Activated CD8-positive, alpha-beta T cell treated with anti-CD3 and anti-CD28 coated beads, Interleukin-2, amount 10 ng/mL, durations not matched to agents 7 days and 5 days (primary cell): ENCODE results near the gene RGS8. TPM values are rescaled to one million over a fixed set of nuclear protein-coding genes. Genes with fewer than 3 reads are reported as not detected.

Experiments
- ATAC-seq: fragments of 150-1000 bp; cut with Tn5 transposase; one replicate; pipeline ENCODE4 v1.10.0; 2021; ENCODE audit warnings: moderate library complexity
- CTCF ChIA-PET: fragments of 350-600 bp; sonication (Branson Sonifier 250); formaldehyde crosslinking; loops from one replicate; lab custom pipeline; 2021; ENCODE audit warnings: antibody characterized with exemption; lab: Charles Lee
- POLR2A ChIA-PET: fragments of 350-600 bp; sonication (Branson Sonifier 250); formaldehyde crosslinking; loops from one replicate; lab custom pipeline; 2021; ENCODE audit warnings: antibody characterized with exemption; lab: Charles Lee
- DNase-seq: peaks from one replicate; pipeline ENCODE4 v3.0.0-alpha.2; 2020
- H3K27ac Mint-ChIP-seq: one replicate; pipeline ENCODE4 v1.8.0; 2021; ENCODE audit warnings: mild to moderate bottlenecking, mixed read lengths
- H3K27me3 Mint-ChIP-seq: one replicate; pipeline ENCODE4 v1.8.0; 2021; ENCODE audit warnings: low read depth, mixed read lengths
- H3K36me3 Mint-ChIP-seq: one replicate; pipeline ENCODE4 v1.8.0; 2021; ENCODE audit warnings: low read depth, mixed read lengths
- H3K4me1 Mint-ChIP-seq: one replicate; pipeline ENCODE4 v1.8.0; 2021; ENCODE audit warnings: low read depth, mixed read lengths
- H3K4me3 Mint-ChIP-seq: one replicate; pipeline ENCODE4 v1.8.0; 2021; ENCODE audit warnings: mild to moderate bottlenecking, mixed read lengths
- H3K9me3 Mint-ChIP-seq: one replicate; pipeline ENCODE4 v1.8.0; 2022; ENCODE audit warnings: mixed read lengths; ENCODE audit not compliant: insufficient read depth
- total RNA-seq, 2 experiments: library from RNA; stranded (reverse); gene quantifications; one replicate each; pipeline ENCODE4 v1.2.3, GENCODE V29; 2021

Gene RGS8
- total RNA-seq, 2 experiments from 2014 or later = not detected

- Mint-ChIP-seq H3K36me3 (no peaks in the 10 kb centered on the region), H3K9me3 (no peaks in the 10 kb centered on the region), H3K27ac (no peak overlapping the region), H3K4me1 (peaks cover 23% of the 10 kb centered on the region), H3K27me3 (no peaks in the 10 kb centered on the region), H3K4me3 (no peak overlapping the region)
- CTCF ChIA-PET = interaction anchor here (0.9 to 2.9 kb wide), 8 partner anchors 11 to 118 kb away, joined by 3 to 11 read pairs (median 4); no protein-coding TSS in a partner anchor
- no peak for ATAC-seq
- no peak for DNase-seq
- POLR2A ChIA-PET = no interaction called here
These were observed 32.6 kb upstream of the RGS8 start for GRCh38 chr1:182716740-182717720.

GRCh38 chr1:182715531-182715930 is 31.1 kb upstream of the RGS8 start:
- DNase-seq (no peak), ATAC-seq (no peak)
- Mint-ChIP-seq H3K27ac (no peak overlapping the region), H3K27me3 (no peaks in the 10 kb centered on the region), H3K36me3 (no peaks in the 10 kb centered on the region), H3K4me1 (peaks cover 23% of the 10 kb centered on the region), H3K9me3 (no peaks in the 10 kb centered on the region), H3K4me3 (no peak overlapping the region)
- ChIA-PET CTCF (interaction anchor here (2.3 kb wide), 1 partner anchor 119 kb away, joined by 9 read pairs; no protein-coding TSS in a partner anchor), POLR2A (no interaction called here)

GRCh38 chr1:182714546-182714945 is 30.2 kb upstream of the RGS8 start:
- ChIA-PET CTCF (interaction anchor here (0.9 to 2.3 kb wide), 3 partner anchors 68 to 118 kb away, joined by 3 to 9 read pairs (median 6); no protein-coding TSS in a partner anchor), POLR2A (no interaction called here)
- Mint-ChIP-seq H3K9me3 (no peaks in the 10 kb centered on the region), H3K4me3 (no peak overlapping the region), H3K27me3 (no peaks in the 10 kb centered on the region), H3K4me1 (peaks cover 26% of the 10 kb centered on the region), H3K36me3 (no peaks in the 10 kb centered on the region), H3K27ac (no peak overlapping the region)
- no peak for DNase-seq
- ATAC-seq = no peak

- H3K27ac Mint-ChIP-seq = no peak overlapping the region
- H3K4me3 Mint-ChIP-seq = no peak overlapping the region
These were observed 29.6 kb upstream of the RGS8 start for GRCh38 chr1:182713939-182714338.

GRCh38 chr1:182713492-182713891 is 29.1 kb upstream of the RGS8 start:
- Mint-ChIP-seq H3K27ac (no peak overlapping the region), H3K27me3 (no peaks in the 10 kb centered on the region), H3K4me3 (no peak overlapping the region), H3K9me3 (no peaks in the 10 kb centered on the region), H3K4me1 (peaks cover 33% of the 10 kb centered on the region), H3K36me3 (no peaks in the 10 kb centered on the region)
- CTCF ChIA-PET = interaction anchor here (1.8 kb wide), 1 partner anchor 69 kb away, joined by 6 read pairs; no protein-coding TSS in a partner anchor
- no peak for DNase-seq
- ATAC-seq = no peak
- POLR2A ChIA-PET = no interaction called here

More at GRCh38 chr1:182713939-182714338, 29.6 kb upstream of the RGS8 start:
- ATAC-seq = no peak
- Mint-ChIP-seq H3K27me3 (no peaks in the 10 kb centered on the region), H3K36me3 (no peaks in the 10 kb centered on the region), H3K4me1 (peaks cover 32% of the 10 kb centered on the region), H3K9me3 (no peaks in the 10 kb centered on the region)
- no peak for DNase-seq
- CTCF ChIA-PET = interaction anchor here (0.9 to 2.3 kb wide), 3 partner anchors 69 to 118 kb away, joined by 3 to 9 read pairs (median 6); no protein-coding TSS in a partner anchor
- POLR2A ChIA-PET = no interaction called here

GRCh38 chr1:182709855-182710254 is 25.5 kb upstream of the RGS8 start:
- ChIA-PET CTCF (interaction anchor here (1.6 kb wide), 1 partner anchor 19 kb away, joined by 3 read pairs; no protein-coding TSS in a partner anchor), POLR2A (no interaction called here)
- H3K4me1 Mint-ChIP-seq = peaks cover 20% of the 10 kb centered on the region
- no peaks in the 10 kb centered on the region for H3K9me3 Mint-ChIP-seq
- ATAC-seq (no peak), DNase-seq (no peak)
- no peak overlapping the region for H3K4me3 Mint-ChIP-seq
- H3K27me3 Mint-ChIP-seq = peaks cover 4% of the 10 kb centered on the region
- no peak overlapping the region for H3K27ac Mint-ChIP-seq
- H3K36me3 Mint-ChIP-seq = no peaks in the 10 kb centered on the region

- H3K27ac Mint-ChIP-seq = no peak overlapping the region
- POLR2A ChIA-PET = no interaction called here
- H3K4me3 Mint-ChIP-seq = no peak overlapping the region
- no peaks in the 10 kb centered on the region for H3K9me3 Mint-ChIP-seq
- peaks cover 7% of the 10 kb centered on the region for H3K27me3 Mint-ChIP-seq
- no peaks in the 10 kb centered on the region for H3K36me3 Mint-ChIP-seq
- peaks cover 19% of the 10 kb centered on the region for H3K4me1 Mint-ChIP-seq
- CTCF ChIA-PET = interaction anchor here (1.6 kb wide), 1 partner anchor 18 kb away, joined by 3 read pairs; no protein-coding TSS in a partner anchor
- DNase-seq (no peak), ATAC-seq (no peak)
These were observed 24.9 kb upstream of the RGS8 start for GRCh38 chr1:182709225-182709764.

GRCh38 chr1:182707122-182707521 is 22.7 kb upstream of the RGS8 start:
- ATAC-seq = no peak
- ChIA-PET CTCF (interaction anchor here (1.6 kb wide), 1 partner anchor 10 kb away, joined by 4 read pairs; no protein-coding TSS in a partner anchor), POLR2A (no interaction called here)
- DNase-seq = no peak
- Mint-ChIP-seq H3K36me3 (no peaks in the 10 kb centered on the region), H3K4me1 (peaks cover 10% of the 10 kb centered on the region), H3K27me3 (peaks cover 16% of the 10 kb centered on the region), H3K27ac (no peak overlapping the region), H3K9me3 (no peaks in the 10 kb centered on the region), H3K4me3 (no peak overlapping the region)

- ATAC-seq (no peak), DNase-seq (no peak)
- Mint-ChIP-seq H3K36me3 (no peaks in the 10 kb centered on the region), H3K4me3 (no peak overlapping the region), H3K27me3 (peaks cover 28% of the 10 kb centered on the region), H3K4me1 (peaks cover 8% of the 10 kb centered on the region), H3K27ac (no peak overlapping the region), H3K9me3 (no peaks in the 10 kb centered on the region)
- CTCF ChIA-PET = interaction anchor here (1.6 kb wide), 1 partner anchor 104 kb away, joined by 5 read pairs; no protein-coding TSS in a partner anchor
- POLR2A ChIA-PET = no interaction called here
These were observed 20.3 kb upstream of the RGS8 start for GRCh38 chr1:182704677-182705076.

- ATAC-seq (no peak), DNase-seq (no peak)
- Mint-ChIP-seq H3K4me3 (no peak overlapping the region), H3K36me3 (no peaks in the 10 kb centered on the region), H3K9me3 (no peaks in the 10 kb centered on the region), H3K4me1 (no peaks in the 10 kb centered on the region), H3K27ac (no peak overlapping the region), H3K27me3 (peaks cover 33% of the 10 kb centered on the region)
- CTCF ChIA-PET = no interaction called here
- POLR2A ChIA-PET = no interaction called here
These were observed 19.2 kb upstream of the RGS8 start for GRCh38 chr1:182703539-182703938.

- no peak for ATAC-seq
- DNase-seq = no peak
- no peaks in the 10 kb centered on the region for H3K36me3 Mint-ChIP-seq
- H3K27ac Mint-ChIP-seq = no peak overlapping the region
- CTCF ChIA-PET = no interaction called here
- POLR2A ChIA-PET = no interaction called here
- no peak overlapping the region for H3K4me3 Mint-ChIP-seq
- peaks cover 39% of the 10 kb centered on the region for H3K27me3 Mint-ChIP-seq
- no peaks in the 10 kb centered on the region for H3K4me1 Mint-ChIP-seq
- H3K9me3 Mint-ChIP-seq = no peaks in the 10 kb centered on the region
These were observed 18.6 kb upstream of the RGS8 start for GRCh38 chr1:182702826-182703524.
